GM18907 (cell line): Measurements from ENCODE around the gene CDH11.

Experiments used
- ATAC-seq: cut with Tn5 transposase; IDR thresholded peaks from one replicate; pipeline ENCODE4 v1.9.1; 2021; ENCODE audit warnings: mild to moderate bottlenecking, moderate library complexity; ENCODE audit not compliant: unreplicated experiment

The CDH11 gene

GRCh38 chr16:65041667-65042066, 80.2 kb downstream of the CDH11 start:
- ATAC-seq = no peak

GRCh38 chr16:65038100-65038499, 83.8 kb downstream of the CDH11 start:
- no peak for ATAC-seq

GRCh38 chr16:65037556-65037955, 84.3 kb downstream of the CDH11 start:
- no peak for ATAC-seq

GRCh38 chr16:65034915-65035314, 86.9 kb downstream of the CDH11 start:
- ATAC-seq = no peak

GRCh38 chr16:65032387-65032786, 89.5 kb downstream of the CDH11 start:
- ATAC-seq = no peak

- no peak for ATAC-seq
Measured at GRCh38 chr16:65024767-65025178, 97.1 kb downstream of the CDH11 start.

- ATAC-seq = no peak
Measured at GRCh38 chr16:65023802-65024201, 98.1 kb downstream of the CDH11 start.

GRCh38 chr16:65021852-65022595, 99.8 kb downstream of the CDH11 start:
- no peak for ATAC-seq

GRCh38 chr16:65016754-65017153, 105.1 kb downstream of the CDH11 start:
- no peak for ATAC-seq

GRCh38 chr16:65015599-65015998, 106.3 kb downstream of the CDH11 start:
- ATAC-seq = no peak

- no peak for ATAC-seq
Measured at GRCh38 chr16:65012357-65012756, 109.5 kb downstream of the CDH11 start.

GRCh38 chr16:65010125-65010524, 111.7 kb downstream of the CDH11 start:
- ATAC-seq = no peak

GRCh38 chr16:65005696-65006095, 116.2 kb downstream of the CDH11 start:
- no peak for ATAC-seq

- no peak for ATAC-seq
Measured at GRCh38 chr16:65004570-65004969, 117.3 kb downstream of the CDH11 start.

- ATAC-seq = no peak
Measured at GRCh38 chr16:65003621-65004020, 118.2 kb downstream of the CDH11 start.

GRCh38 chr16:65002265-65002664, 119.6 kb downstream of the CDH11 start:
- no peak for ATAC-seq

- no peak for ATAC-seq
Measured at GRCh38 chr16:65000654-65001053, 121.2 kb downstream of the CDH11 start.

GRCh38 chr16:64997751-64998150, 124.1 kb downstream of the CDH11 start:
- ATAC-seq = no peak

- no peak for ATAC-seq
Measured at GRCh38 chr16:64997121-64997520, 124.7 kb downstream of the CDH11 start.

GRCh38 chr16:64996641-64997040, 125.2 kb downstream of the CDH11 start:
- no peak for ATAC-seq

GRCh38 chr16:64993464-64993863, 128.4 kb downstream of the CDH11 start:
- ATAC-seq = no peak

GRCh38 chr16:64991001-64991400, 130.9 kb downstream of the CDH11 start:
- no peak for ATAC-seq

- no peak for ATAC-seq
Measured at GRCh38 chr16:64990101-64990500, 131.8 kb downstream of the CDH11 start.
